ENCODE measurements around the gene DHH.

DHH gene

GRCh38 chr12:49059045-49059298, 35.6 kb downstream of the DHH start:
- H3K36me3 ChIP-seq = peaks cover 19% of the 10 kb centered on the region
- H3K4me3 ChIP-seq (ENCODE audit: low read depth, low read length) = peak overlapping the region; percentile 95
- TF ChIP-seq, protein P1, sequence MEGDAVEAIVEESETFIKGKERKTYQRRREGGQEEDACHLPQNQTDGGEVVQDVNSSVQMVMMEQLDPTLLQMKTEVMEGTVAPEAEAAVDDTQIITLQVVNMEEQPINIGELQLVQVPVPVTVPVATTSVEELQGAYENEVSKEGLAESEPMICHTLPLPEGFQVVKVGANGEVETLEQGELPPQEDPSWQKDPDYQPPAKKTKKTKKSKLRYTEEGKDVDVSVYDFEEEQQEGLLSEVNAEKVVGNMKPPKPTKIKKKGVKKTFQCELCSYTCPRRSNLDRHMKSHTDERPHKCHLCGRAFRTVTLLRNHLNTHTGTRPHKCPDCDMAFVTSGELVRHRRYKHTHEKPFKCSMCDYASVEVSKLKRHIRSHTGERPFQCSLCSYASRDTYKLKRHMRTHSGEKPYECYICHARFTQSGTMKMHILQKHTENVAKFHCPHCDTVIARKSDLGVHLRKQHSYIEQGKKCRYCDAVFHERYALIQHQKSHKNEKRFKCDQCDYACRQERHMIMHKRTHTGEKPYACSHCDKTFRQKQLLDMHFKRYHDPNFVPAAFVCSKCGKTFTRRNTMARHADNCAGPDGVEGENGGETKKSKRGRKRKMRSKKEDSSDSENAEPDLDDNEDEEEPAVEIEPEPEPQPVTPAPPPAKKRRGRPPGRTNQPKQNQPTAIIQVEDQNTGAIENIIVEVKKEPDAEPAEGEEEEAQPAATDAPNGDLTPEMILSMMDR (IDR thresholded peaks at IDR 0.05; ENCODE audit: low read depth, low read length) = no peak
- H3K27me3 ChIP-seq = no peaks in the 10 kb centered on the region
- no peak for DNase-seq
- no peaks in the 10 kb centered on the region; the same call in 1 of the 2 replicates for H3K4me1 ChIP-seq
- H3K9me3 ChIP-seq = no peaks in the 10 kb centered on the region

DNA sequence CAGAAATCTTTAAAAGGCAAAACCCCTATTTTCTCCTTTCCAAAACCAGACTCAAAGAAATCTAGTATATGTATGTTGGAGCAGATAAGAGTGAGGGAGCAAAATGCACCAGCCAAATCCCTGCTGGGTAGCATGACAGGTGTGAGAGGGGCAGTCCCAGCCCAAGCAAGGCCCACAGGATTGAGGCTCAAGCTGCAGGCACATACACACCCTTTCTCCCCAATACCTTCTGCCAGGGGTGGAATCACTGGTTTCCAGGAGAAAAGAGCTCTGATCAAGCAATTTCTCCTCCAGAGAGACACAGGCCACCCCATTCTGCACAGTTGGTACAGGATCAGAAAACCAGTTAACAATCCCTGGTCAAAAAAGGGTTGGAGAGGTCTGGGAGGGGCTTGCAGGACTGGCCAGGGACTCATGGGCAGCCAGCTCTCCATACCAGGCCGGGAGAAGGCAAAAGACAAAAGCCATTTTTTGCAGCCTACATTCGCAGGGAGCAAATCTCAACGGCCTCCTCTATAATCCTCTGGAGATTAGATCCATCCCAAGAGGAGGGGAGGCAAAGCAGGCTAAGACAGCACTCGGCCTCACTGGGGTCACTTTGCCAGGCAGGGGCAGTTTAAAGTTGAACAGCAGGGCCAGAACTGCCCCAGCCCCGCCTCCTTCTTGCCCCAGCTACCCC, 36.1 kb downstream of the DHH start:
- no peaks in the 10 kb centered on the region; the same call in 1 of the 2 replicates for H3K4me1 ChIP-seq
- no peak for DNase-seq

GRCh38 chr12:49057888-49058287, 36.7 kb downstream of the DHH start:
- no peaks in the 10 kb centered on the region for H3K27me3 ChIP-seq
- no peaks in the 10 kb centered on the region for H3K9me3 ChIP-seq
- peaks cover 30% of the 10 kb centered on the region for H3K36me3 ChIP-seq
- H3K4me3 ChIP-seq (ENCODE audit: low read depth, low read length) = peak overlapping the region; percentile 95
- TF ChIP-seq, protein P1 (IDR thresholded peaks at IDR 0.05; ENCODE audit: low read depth, low read length) = no peak
- H3K4me1 ChIP-seq = no peaks in the 10 kb centered on the region; the same call in 1 of the 2 replicates
- DNase-seq = no peak

More for the DNA sequence above, 36.1 kb downstream of the DHH start:
- Histone ChIP-seq H3K9me3 (no peaks in the 10 kb centered on the region), H3K4me3 (ENCODE audit: low read depth, low read length) (peak overlapping the region; percentile 95), H3K27me3 (no peaks in the 10 kb centered on the region), H3K36me3 (peaks cover 24% of the 10 kb centered on the region)
- TF ChIP-seq, protein P1 (IDR thresholded peaks at IDR 0.05; ENCODE audit: low read depth, low read length) = no peak

DNA sequence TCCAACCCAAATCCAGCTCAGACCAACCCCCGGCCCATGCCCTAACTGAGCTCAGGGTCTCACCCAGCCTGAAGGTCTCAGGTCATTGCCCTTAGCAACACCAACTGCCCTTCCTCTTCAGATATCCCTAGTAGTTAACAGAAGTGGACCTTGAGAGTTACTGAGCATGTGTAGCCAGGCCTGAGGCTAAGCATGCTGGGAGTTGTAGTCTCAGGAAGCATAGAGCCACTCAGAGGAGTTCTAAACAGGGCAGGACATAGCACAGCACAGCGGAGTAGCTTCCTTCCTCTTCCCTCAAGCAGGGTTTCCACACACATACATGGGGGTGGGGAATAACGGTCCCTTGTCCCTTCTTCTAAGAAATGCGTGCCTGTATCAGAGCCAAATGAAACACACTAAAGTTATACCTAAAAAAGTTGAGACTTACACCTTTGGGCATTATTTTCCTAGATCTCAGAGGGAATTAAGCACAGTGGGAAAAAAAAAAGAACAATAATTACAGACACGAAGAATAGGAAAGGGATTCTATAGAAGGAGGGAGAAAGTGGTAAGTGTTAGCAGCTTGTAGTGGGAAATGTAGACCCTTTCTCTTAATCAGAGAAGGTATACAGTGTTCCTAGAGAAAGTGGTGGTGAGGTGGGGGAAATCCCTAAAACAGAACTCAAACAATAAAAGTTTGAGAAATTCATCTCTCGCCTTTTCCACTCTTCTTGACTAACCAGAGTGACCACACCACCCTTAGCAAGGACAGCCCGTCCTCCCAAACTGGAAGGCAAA, 38.4 kb downstream of the DHH start:
- TF ChIP-seq, protein P1 (IDR thresholded peaks at IDR 0.05; ENCODE audit: low read depth, low read length) = no peak
- Histone ChIP-seq H3K36me3 (peaks cover 47% of the 10 kb centered on the region), H3K4me1 (no peaks in the 10 kb centered on the region), H3K27me3 (no peaks in the 10 kb centered on the region), H3K4me3 (ENCODE audit: low read depth, low read length) (peak overlapping the region; percentile 95), H3K9me3 (no peaks in the 10 kb centered on the region)
- DNase-seq = peak; percentile 62

- H3K27me3 ChIP-seq = no peaks in the 10 kb centered on the region
- TF ChIP-seq, protein P1 (IDR thresholded peaks at IDR 0.05; ENCODE audit: low read depth, low read length) = no peak
- no peak overlapping the region for H3K4me3 ChIP-seq (ENCODE audit: low read depth, low read length)
- H3K4me1 ChIP-seq = no peaks in the 10 kb centered on the region
- peaks cover 58% of the 10 kb centered on the region for H3K36me3 ChIP-seq
- DNase-seq = no peak
- no peaks in the 10 kb centered on the region for H3K9me3 ChIP-seq
Observed at GRCh38 chr12:49055092-49055491, 39.5 kb downstream of the DHH start.

DNA sequence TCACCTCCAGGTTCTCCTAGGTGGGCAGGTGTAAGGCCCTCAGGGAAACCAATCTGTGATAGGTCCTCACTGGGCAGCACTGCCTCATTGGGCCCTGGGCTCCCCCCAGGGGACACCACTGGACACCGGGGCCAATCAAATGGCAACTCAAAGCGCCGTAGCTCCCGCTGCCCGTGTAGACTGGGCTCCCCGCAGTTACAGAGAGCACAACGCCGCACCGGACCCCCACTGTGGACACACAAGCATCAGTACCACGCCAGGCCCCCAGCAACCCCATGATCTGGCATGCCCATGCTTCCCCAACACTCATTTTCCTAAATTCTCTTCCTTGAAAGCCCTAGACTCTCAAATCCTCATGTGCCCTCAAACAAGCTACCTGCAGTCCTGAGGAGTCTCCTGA, 40.1 kb downstream of the DHH start:
- TF ChIP-seq, protein P1 (IDR thresholded peaks at IDR 0.05; ENCODE audit: low read depth, low read length) = no peak
- DNase-seq = no peak
- H3K36me3 ChIP-seq = peaks cover 63% of the 10 kb centered on the region
- no peaks in the 10 kb centered on the region for H3K27me3 ChIP-seq
- no peaks in the 10 kb centered on the region for H3K9me3 ChIP-seq
- no peaks in the 10 kb centered on the region for H3K4me1 ChIP-seq
- H3K4me3 ChIP-seq (ENCODE audit: low read depth, low read length) = no peak overlapping the region
